Neural crest cell (in vitro differentiated cells): Measurements from ENCODE around the gene SMYD4. TPM values are rescaled to one million over a fixed set of nuclear protein-coding genes. Genes with fewer than 3 reads are reported as not detected.

Source experiments
- DNase-seq: peaks from one replicate; pipeline ENCODE4 v3.0.0; 2021; ENCODE audit warnings: low read depth, mixed read lengths, low spot score
- H3K27ac Mint-ChIP-seq: one replicate; pipeline ENCODE4 v1.8.0; 2021; ENCODE audit warnings: mild to moderate bottlenecking, mixed read lengths; ENCODE audit not compliant: unreplicated experiment
- H3K27me3 Mint-ChIP-seq: 2 replicates; pipeline ENCODE4 v1.8.0; 2021; ENCODE audit warnings: low read depth, mild to moderate bottlenecking, mixed read lengths
- H3K36me3 Mint-ChIP-seq: 2 replicates; pipeline ENCODE4 v1.8.0; 2021; ENCODE audit warnings: low read depth, mild to moderate bottlenecking, mixed read lengths
- H3K4me1 Mint-ChIP-seq: 2 replicates; pipeline ENCODE4 v1.8.0; 2021; ENCODE audit warnings: mixed read lengths
- H3K4me3 Mint-ChIP-seq: one replicate; pipeline ENCODE4 v1.8.0; 2021; ENCODE audit warnings: mild to moderate bottlenecking, mixed read lengths
- H3K9me3 Mint-ChIP-seq: 2 replicates; pipeline ENCODE4 v1.8.0; 2021; ENCODE audit warnings: mixed read lengths
- total RNA-seq: library from RNA; stranded (reverse); gene quantifications from 2 replicates; pipeline ENCODE4 v1.2.1, GENCODE V29; 2021
- TF ChIP-seq, protein P1 (sequence below): fragments of 200-600 bp; sonication (generic); conservative IDR thresholded peaks from 2 replicates; pipeline ENCODE4 v1.5.0; 2021; ENCODE audit warnings: antibody characterized with exemption, mild to moderate bottlenecking

The SMYD4 gene
- total RNA-seq, 1 donor from 2014 or later = 32.2 TPM

DNA sequence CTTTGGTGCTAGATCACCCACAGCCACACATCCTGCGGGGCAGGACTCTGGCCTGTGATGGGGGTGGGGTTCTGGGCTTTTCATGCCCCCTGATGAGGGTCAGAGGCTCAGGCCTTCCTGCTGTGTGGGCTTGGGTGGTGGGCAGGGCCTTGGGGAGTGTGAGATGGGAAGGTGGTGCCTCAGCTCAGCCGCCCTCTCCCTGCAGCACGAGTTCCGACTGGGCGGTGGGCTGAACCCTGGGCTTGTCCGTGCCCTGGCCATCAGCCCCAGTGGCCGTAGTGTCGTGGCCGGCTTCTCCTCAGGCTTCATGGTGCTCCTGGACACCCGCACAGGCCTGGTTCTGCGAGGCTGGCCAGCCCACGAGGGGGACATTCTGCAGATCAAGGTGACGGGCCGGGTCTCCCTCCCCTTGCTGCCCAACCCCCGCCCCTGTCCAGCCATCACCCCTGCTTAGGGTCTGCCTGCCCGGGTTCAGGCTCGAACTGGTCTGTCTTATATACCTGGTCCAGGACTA lies 93.8 kb downstream of the SMYD4 start:
- Mint-ChIP-seq H3K27ac (no peak overlapping the region), H3K9me3 (no peaks in the 10 kb centered on the region), H3K27me3 (no peaks in the 10 kb centered on the region), H3K4me1 (peaks cover 9% of the 10 kb centered on the region), H3K36me3 (no peaks in the 10 kb centered on the region), H3K4me3 (no peak overlapping the region)
- DNase-seq = no peak
- TF ChIP-seq, protein P1, sequence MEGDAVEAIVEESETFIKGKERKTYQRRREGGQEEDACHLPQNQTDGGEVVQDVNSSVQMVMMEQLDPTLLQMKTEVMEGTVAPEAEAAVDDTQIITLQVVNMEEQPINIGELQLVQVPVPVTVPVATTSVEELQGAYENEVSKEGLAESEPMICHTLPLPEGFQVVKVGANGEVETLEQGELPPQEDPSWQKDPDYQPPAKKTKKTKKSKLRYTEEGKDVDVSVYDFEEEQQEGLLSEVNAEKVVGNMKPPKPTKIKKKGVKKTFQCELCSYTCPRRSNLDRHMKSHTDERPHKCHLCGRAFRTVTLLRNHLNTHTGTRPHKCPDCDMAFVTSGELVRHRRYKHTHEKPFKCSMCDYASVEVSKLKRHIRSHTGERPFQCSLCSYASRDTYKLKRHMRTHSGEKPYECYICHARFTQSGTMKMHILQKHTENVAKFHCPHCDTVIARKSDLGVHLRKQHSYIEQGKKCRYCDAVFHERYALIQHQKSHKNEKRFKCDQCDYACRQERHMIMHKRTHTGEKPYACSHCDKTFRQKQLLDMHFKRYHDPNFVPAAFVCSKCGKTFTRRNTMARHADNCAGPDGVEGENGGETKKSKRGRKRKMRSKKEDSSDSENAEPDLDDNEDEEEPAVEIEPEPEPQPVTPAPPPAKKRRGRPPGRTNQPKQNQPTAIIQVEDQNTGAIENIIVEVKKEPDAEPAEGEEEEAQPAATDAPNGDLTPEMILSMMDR = no peak

DNA sequence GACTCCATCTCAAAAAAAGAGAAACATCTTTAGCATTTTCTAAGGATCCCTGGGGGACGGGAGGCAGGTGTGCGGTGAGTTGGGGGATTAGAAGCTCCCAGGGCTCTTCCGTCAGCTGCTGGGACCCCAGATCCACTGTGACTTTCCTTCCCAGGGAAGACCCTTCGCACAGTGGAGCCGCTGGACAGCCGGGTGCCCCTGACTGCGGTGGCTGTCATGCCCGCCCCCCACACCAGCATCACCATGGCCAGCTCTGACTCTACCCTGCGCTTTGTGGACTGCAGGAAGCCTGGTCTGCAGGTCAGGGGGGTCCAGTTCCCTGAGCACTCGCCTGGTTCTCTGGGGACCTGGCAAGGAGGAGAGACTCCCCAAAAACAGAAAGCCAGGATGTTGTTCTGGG lies 94.3 kb downstream of the SMYD4 start:
- Mint-ChIP-seq H3K9me3 (no peaks in the 10 kb centered on the region), H3K27me3 (no peaks in the 10 kb centered on the region), H3K4me3 (no peak overlapping the region), H3K27ac (no peak overlapping the region), H3K4me1 (peaks cover 9% of the 10 kb centered on the region), H3K36me3 (no peaks in the 10 kb centered on the region)
- DNase-seq = no peak
- TF ChIP-seq, protein P1 = no peak

DNA sequence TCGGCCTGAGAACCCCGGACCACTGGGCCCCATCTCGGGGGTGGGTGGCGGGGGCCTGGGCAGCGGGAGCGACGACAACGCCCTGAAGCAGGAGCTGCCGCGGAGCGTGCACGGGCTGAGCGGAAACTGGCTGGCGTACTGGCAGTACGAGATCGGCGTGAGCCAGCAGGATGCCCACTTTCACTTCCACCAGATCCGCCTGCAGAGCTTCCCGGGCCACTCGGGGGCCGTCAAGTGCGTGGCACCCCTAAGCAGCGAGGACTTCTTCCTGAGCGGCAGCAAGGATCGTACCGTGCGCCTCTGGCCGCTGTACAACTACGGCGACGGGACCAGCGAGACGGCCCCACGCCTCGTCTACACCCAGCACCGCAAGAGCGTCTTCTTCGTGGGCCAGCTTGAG lies 95.9 kb downstream of the SMYD4 start:
- Mint-ChIP-seq H3K4me3 (no peak overlapping the region), H3K27ac (no peak overlapping the region), H3K4me1 (peaks cover 9% of the 10 kb centered on the region), H3K9me3 (no peaks in the 10 kb centered on the region), H3K36me3 (no peaks in the 10 kb centered on the region), H3K27me3 (no peaks in the 10 kb centered on the region)
- no peak for DNase-seq
- TF ChIP-seq, protein P1 = no peak

DNA sequence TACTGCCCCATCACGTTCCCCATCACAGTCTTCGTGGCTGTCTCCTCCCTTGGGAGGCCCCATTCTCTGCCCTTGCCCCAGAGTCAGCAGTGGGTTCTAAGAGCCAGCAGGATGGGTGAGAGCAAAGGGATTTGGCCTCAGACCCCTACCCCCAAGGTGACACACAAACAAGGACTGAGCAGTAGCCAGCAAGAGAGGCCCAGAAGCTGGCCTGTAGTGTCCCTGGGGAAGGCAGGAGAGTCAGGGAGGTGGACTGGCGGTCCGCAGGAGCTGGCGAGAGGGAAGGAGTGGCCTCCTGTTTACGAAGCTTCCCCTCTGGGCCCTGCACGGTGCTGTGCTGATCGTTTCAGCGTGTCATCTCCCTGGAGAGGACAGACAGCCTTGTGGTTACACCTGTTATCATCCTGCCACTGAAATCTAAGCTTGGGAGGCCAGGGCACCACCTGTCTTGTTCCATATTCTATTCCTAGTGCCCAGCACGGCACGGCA lies 96.8 kb downstream of the SMYD4 start:
- no peaks in the 10 kb centered on the region for H3K36me3 Mint-ChIP-seq
- no peak overlapping the region for H3K27ac Mint-ChIP-seq
- H3K4me3 Mint-ChIP-seq = no peak overlapping the region
- TF ChIP-seq, protein P1 = no peak
- DNase-seq = no peak
- no peaks in the 10 kb centered on the region for H3K27me3 Mint-ChIP-seq
- no peaks in the 10 kb centered on the region for H3K9me3 Mint-ChIP-seq
- H3K4me1 Mint-ChIP-seq = peaks cover 9% of the 10 kb centered on the region

DNA sequence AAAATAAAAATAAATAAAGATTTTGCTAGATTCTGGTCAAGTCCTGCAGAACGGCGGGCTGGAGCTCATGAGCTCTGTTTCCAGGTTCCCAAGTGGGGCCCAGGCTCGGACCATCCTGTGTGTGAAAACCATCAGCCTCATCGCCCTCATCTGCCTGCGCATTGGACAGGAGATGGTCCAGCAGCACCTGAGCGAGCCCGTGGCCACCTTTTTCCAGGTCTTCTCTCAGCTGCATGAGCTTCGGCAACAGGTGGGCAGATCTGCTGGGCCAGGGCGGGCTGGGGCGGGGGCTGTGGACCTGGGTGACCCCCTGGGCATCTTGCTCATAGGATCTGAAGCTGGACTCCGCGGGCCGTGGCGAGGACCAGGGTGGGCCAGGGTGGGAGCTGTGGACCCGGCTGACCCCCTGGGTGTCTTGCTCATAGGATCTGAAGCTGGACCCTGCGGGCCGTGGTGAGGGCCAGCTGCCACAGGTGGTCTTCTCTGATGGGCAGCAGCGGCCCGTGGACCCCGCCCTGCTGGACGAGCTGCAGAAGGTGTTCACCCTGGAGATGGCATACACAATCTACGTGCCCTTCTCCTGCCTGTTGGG lies 97.4 kb downstream of the SMYD4 start:
- H3K4me1 Mint-ChIP-seq = peaks cover 9% of the 10 kb centered on the region

More for the DNA sequence above, 97.4 kb downstream of the SMYD4 start:
- Mint-ChIP-seq H3K4me3 (no peak overlapping the region), H3K36me3 (no peaks in the 10 kb centered on the region), H3K9me3 (no peaks in the 10 kb centered on the region), H3K27ac (no peak overlapping the region), H3K27me3 (no peaks in the 10 kb centered on the region)
- TF ChIP-seq, protein P1 = no peak
- no peak for DNase-seq
